Caco-2 (cell line): Measurements from ENCODE around the gene NDUFV3. TPM values are rescaled to one million over a fixed set of nuclear protein-coding genes. Genes with fewer than 3 reads are reported as not detected.

Experiments
- BruUV-seq: library from RNA; stranded (reverse); fragments of 400-500 nt; replicated peaks from 2 replicates; lab custom pipeline; 2021; lab: Mats Ljungman, UMichigan
- CTCF ChIA-PET: fragments of 300-600 bp; sonication (Branson Sonifier 250); formaldehyde crosslinking; loops from one replicate; lab custom pipeline; 2022; ENCODE audit warnings: antibody characterized with exemption; lab: Charles Lee
- POLR2A ChIA-PET: fragments of 300-600 bp; sonication (Branson Sonifier 250); formaldehyde crosslinking; loops from one replicate; lab custom pipeline; 2022; ENCODE audit warnings: antibody characterized with exemption; lab: Charles Lee
- DNase-seq, 2 experiments: peaks; one replicate each; pipeline versions ENCODE4 v3.0.0 to v3.0.0-alpha.2; 2020 to 2022
- H3K27me3 ChIP-seq: replicated peaks from 2 replicates; pipeline ENCODE4 v1.6.0; 2011; ENCODE audit warnings: low read length; ENCODE audit not compliant: control insufficient read depth, insufficient read depth
- H3K36me3 ChIP-seq: 2 replicates; pipeline ENCODE4 v1.5.1; 2011; ENCODE audit warnings: low read length; ENCODE audit not compliant: control insufficient read depth, insufficient read depth
- H3K4me1 ChIP-seq: fragments of 250-450 bp; sonication (Bioruptor Pico); 2 replicates; pipeline ENCODE4 v1.5.1; 2020; ENCODE audit warnings: mild to moderate bottlenecking
- H3K4me3 ChIP-seq: 2 replicates; pipeline ENCODE4 v1.5.1; 2011; ENCODE audit warnings: low read depth, mild to moderate bottlenecking, control low read depth, low read length
- H3K9me3 ChIP-seq: fragments of 250-450 bp; sonication (Bioruptor Pico); 2 replicates; pipeline ENCODE4 v1.5.1; 2020; ENCODE audit warnings: mild to moderate bottlenecking, moderate library complexity
- H3K27ac Mint-ChIP-seq: one replicate; pipeline ENCODE4 v1.8.0; 2022; ENCODE audit warnings: mixed read lengths; ENCODE audit not compliant: unreplicated experiment
- H3K27me3 Mint-ChIP-seq: one replicate; pipeline ENCODE4 v1.8.0; 2022; ENCODE audit warnings: mixed read lengths; ENCODE audit not compliant: insufficient read depth, unreplicated experiment
- H3K36me3 Mint-ChIP-seq: one replicate; pipeline ENCODE4 v1.8.0; 2022; ENCODE audit warnings: mild to moderate bottlenecking, mixed read lengths; ENCODE audit not compliant: insufficient read depth, unreplicated experiment
- H3K4me1 Mint-ChIP-seq: one replicate; pipeline ENCODE4 v1.8.0; 2022; ENCODE audit warnings: low read depth, mixed read lengths; ENCODE audit not compliant: unreplicated experiment
- H3K4me3 Mint-ChIP-seq: one replicate; pipeline ENCODE4 v1.8.0; 2022; ENCODE audit warnings: mild to moderate bottlenecking, moderate library complexity, mixed read lengths; ENCODE audit not compliant: unreplicated experiment
- H3K9me3 Mint-ChIP-seq: one replicate; pipeline ENCODE4 v1.8.0; 2022; ENCODE audit warnings: mixed read lengths; ENCODE audit not compliant: unreplicated experiment
- CTCF ChIP-seq, 2 experiments: fragments of 200-600 bp in 1 of 2; IDR thresholded peaks; 1 replicate in 1 of 2; 2 replicates in 1 of 2; pipeline versions ENCODE4 v1.5.1 to v1.8.0; 2011 to 2022; ENCODE audit warnings: antibody characterized with exemption in 1 of 2, control low read depth in 1 of 2, inconsistent platforms in 1 of 2, low read depth in 1 of 2, low read length in 1 of 2, mild to moderate bottlenecking in 1 of 2, moderate library complexity in 1 of 2; ENCODE audit not compliant: insufficient read depth in 1 of 2, severe bottlenecking in 1 of 2, unreplicated experiment in 1 of 2
- intact Hi-C: fragments of 100-400 bp; cut with micrococcal nuclease; formaldehyde crosslinking; loops from one replicate; pipeline ENCODE4 v1.10.0; 2022; ENCODE audit not compliant: unreplicated experiment
- total RNA-seq: library from RNA; stranded (reverse); gene quantifications from 2 replicates; pipeline ENCODE4 v1.2.3, GENCODE V29; 2022

The NDUFV3 gene
- total RNA-seq, 1 experiment from 2014 or later = 32.5 TPM

GRCh38 chr21:42857216-42857615, 35.9 kb upstream of the NDUFV3 start:
- Histone ChIP-seq H3K36me3 (peaks cover 2% of the 10 kb centered on the region; the same call in 1 of the 2 replicates), H3K4me3 (no peak overlapping the region), H3K27me3 (no peaks in the 10 kb centered on the region), H3K4me1 (no peaks in the 10 kb centered on the region), H3K9me3 (no peaks in the 10 kb centered on the region)
- H3K9me3 Mint-ChIP-seq = no peaks in the 10 kb centered on the region
- TF ChIP-seq CTCF (IDR thresholded peaks at IDR 0.05; ENCODE audit: insufficient read depth in 1 of 2, low read depth in 1 of 2, low read length in 1 of 2, severe bottlenecking in 1 of 2, unreplicated experiment in 1 of 2) = no peak
- POLR2A ChIA-PET = no interaction called here
- BruUV-seq = no TSS peak
- no peak for DNase-seq
- H3K27me3 Mint-ChIP-seq = no peaks in the 10 kb centered on the region
- CTCF ChIA-PET = interaction anchor here (0.6 kb wide), 1 partner anchor 108 kb away, joined by 3 read pairs; no protein-coding TSS in a partner anchor
- peaks cover 75% of the 10 kb centered on the region for H3K36me3 Mint-ChIP-seq
- no peaks in the 10 kb centered on the region for H3K4me1 Mint-ChIP-seq
- intact Hi-C loops = no loop called here
- no peak overlapping the region for H3K27ac Mint-ChIP-seq
- no peak overlapping the region for H3K4me3 Mint-ChIP-seq

- no peaks in the 10 kb centered on the region for H3K4me1 ChIP-seq
- no peaks in the 10 kb centered on the region for H3K27me3 ChIP-seq
- H3K4me3 ChIP-seq = no peak overlapping the region
- ChIA-PET POLR2A (no interaction called here), CTCF (no interaction called here)
- BruUV-seq = no TSS peak
- TF ChIP-seq CTCF (IDR thresholded peaks at IDR 0.05; ENCODE audit: insufficient read depth in 1 of 2, low read depth in 1 of 2, low read length in 1 of 2, severe bottlenecking in 1 of 2, unreplicated experiment in 1 of 2) = no peak
- peaks cover 2% of the 10 kb centered on the region; the same call in 1 of the 2 replicates for H3K36me3 ChIP-seq
- H3K4me3 Mint-ChIP-seq = no peak overlapping the region
- no peaks in the 10 kb centered on the region for H3K9me3 Mint-ChIP-seq
- H3K36me3 Mint-ChIP-seq = peaks cover 78% of the 10 kb centered on the region
- DNase-seq = no peak
- no peaks in the 10 kb centered on the region for H3K27me3 Mint-ChIP-seq
- intact Hi-C loops = no loop called here
- H3K4me1 Mint-ChIP-seq = no peaks in the 10 kb centered on the region
- H3K9me3 ChIP-seq = no peaks in the 10 kb centered on the region
- H3K27ac Mint-ChIP-seq = no peak overlapping the region
Measured at GRCh38 chr21:42858185-42858847, 34.8 kb upstream of the NDUFV3 start.

- Histone ChIP-seq H3K9me3 (no peaks in the 10 kb centered on the region), H3K36me3 (peaks cover 2% of the 10 kb centered on the region; the same call in 1 of the 2 replicates), H3K27me3 (no peaks in the 10 kb centered on the region), H3K4me1 (no peaks in the 10 kb centered on the region), H3K4me3 (no peak overlapping the region)
- H3K36me3 Mint-ChIP-seq = peaks cover 79% of the 10 kb centered on the region
- TF ChIP-seq CTCF (IDR thresholded peaks at IDR 0.05; ENCODE audit: insufficient read depth in 1 of 2, low read depth in 1 of 2, low read length in 1 of 2, severe bottlenecking in 1 of 2, unreplicated experiment in 1 of 2) = no peak
- H3K9me3 Mint-ChIP-seq = no peaks in the 10 kb centered on the region
- H3K27me3 Mint-ChIP-seq = no peaks in the 10 kb centered on the region
- POLR2A ChIA-PET = no interaction called here
- H3K4me1 Mint-ChIP-seq = no peaks in the 10 kb centered on the region
- DNase-seq = no peak
- H3K4me3 Mint-ChIP-seq = no peak overlapping the region
- CTCF ChIA-PET = no interaction called here
- intact Hi-C loops = no loop called here
- no TSS peak for BruUV-seq
- H3K27ac Mint-ChIP-seq = no peak overlapping the region
Measured at GRCh38 chr21:42858957-42859890, 33.9 kb upstream of the NDUFV3 start.
